ENCODE data around the gene ANGPTL2.

ANGPTL2 gene

DNA sequence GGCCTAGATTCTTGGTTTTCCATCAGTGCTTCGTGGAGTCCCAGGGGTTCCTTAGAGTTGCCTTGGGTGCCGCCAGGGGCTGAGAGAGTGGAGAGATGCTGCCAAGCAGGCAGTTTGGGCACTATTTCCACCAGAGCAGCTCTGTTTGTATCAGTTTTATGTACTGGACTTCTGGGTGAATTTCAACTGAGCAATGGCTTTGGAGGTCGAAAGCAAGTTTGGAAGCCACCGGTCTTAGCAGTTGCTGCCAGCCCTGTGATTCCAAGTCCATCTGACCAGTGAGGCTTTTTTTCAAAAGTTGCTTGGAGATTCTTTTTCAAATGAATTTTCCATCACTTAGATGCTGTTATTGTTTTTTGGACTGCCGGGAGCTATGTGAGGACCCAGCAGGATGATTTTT lies 68.5 kb downstream of the ANGPTL2 start:
- H3K4me3 ChIP-seq (ENCODE audit: insufficient read depth, low read depth, low read length, poor library complexity, severe bottlenecking): no peak overlapping the region

DNA sequence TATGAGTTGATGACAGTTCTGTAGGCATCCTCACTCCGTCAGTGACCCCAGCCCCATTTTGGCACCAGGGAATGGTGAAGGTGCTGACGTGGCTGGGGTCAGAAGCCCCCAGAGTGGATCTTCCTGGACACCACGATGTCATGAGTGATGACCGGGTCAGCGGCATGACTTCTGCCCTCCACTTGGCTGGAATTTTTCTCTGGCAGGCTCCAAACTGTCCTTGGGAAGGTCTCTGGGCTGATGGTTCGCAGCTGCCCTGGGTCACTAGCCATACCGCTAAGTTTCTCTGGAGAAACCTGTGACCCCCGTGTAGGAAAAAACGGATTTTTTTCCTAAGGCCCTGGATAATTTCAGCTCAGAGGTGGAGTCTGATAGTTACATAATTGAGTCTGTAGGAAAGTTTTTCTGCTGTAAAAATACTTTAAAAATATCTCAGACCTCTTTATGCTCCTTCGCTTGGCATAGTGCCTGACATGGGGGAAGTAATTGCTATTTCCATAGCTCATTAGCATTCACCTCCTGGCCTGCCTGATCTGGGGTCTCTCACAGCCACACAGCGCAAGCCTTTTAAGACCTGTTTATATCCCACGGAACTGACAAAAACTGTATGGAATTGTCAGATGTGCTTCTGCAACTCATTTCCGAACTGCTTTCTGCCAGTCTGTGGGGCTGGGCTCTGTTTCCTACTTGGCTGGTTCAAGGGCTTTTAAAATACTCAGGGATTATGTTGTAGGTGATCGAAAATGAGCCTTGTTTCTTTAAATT lies 69.2 kb downstream of the ANGPTL2 start:
- H3K9me3 ChIP-seq (ENCODE audit: control insufficient read depth, low read length): no peaks in the 10 kb centered on the region
- H3K36me3 ChIP-seq (ENCODE audit: control insufficient read depth, insufficient read depth, low read length): no peaks in the 10 kb centered on the region
- H3K4me3 ChIP-seq (ENCODE audit: insufficient read depth, low read depth, low read length, poor library complexity, severe bottlenecking): no peak overlapping the region
- no peak for DNase-seq
- H3K27ac ChIP-seq (ENCODE audit: insufficient read depth, low read length, poor library complexity, severe bottlenecking): no peak overlapping the region
- H3K27me3 ChIP-seq (replicated peaks; ENCODE audit: control insufficient read depth, insufficient read depth, low read length, poor library complexity, severe bottlenecking): no peaks in the 10 kb centered on the region
- peaks cover 11% of the 10 kb centered on the region for H3K4me1 ChIP-seq (ENCODE audit: control insufficient read depth, insufficient read depth, low read length, poor library complexity, severe bottlenecking)

More for the DNA sequence above, 68.5 kb downstream of the ANGPTL2 start:
- H3K9me3 ChIP-seq (ENCODE audit: control insufficient read depth, low read length): no peaks in the 10 kb centered on the region
- H3K36me3 ChIP-seq (ENCODE audit: control insufficient read depth, insufficient read depth, low read length): no peaks in the 10 kb centered on the region
- no peak overlapping the region for H3K27ac ChIP-seq (ENCODE audit: insufficient read depth, low read length, poor library complexity, severe bottlenecking)
- no peaks in the 10 kb centered on the region for H3K27me3 ChIP-seq (replicated peaks; ENCODE audit: control insufficient read depth, insufficient read depth, low read length, poor library complexity, severe bottlenecking)
- peaks cover 7% of the 10 kb centered on the region for H3K4me1 ChIP-seq (ENCODE audit: control insufficient read depth, insufficient read depth, low read length, poor library complexity, severe bottlenecking)
- no peak for DNase-seq

GRCh38 chr9:127051881-127052595 lies 70.4 kb downstream of the ANGPTL2 start:
- Histone ChIP-seq H3K27ac (ENCODE audit: insufficient read depth, low read length, poor library complexity, severe bottlenecking) (no peak overlapping the region), H3K4me1 (ENCODE audit: control insufficient read depth, insufficient read depth, low read length, poor library complexity, severe bottlenecking) (peaks cover 16% of the 10 kb centered on the region)

DNA sequence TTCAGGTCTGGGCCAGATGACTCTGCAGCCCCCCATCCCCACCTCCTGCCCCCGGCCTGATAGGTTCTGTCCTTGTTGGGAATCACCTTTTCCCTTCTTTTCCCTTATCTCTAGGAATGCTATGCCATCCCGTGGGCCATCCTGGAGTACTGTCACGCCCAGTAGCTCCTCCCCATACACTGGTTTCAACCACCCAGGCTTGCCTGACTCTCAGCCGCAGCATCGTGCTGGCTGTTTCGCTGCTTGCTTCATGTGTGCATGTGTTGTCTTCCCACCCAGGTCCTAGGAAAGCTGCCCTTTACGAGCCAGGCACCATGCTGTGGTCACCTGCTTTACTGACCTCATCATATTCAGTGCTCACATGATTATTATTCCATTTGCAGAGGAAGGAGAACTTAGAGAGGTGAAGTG lies 71.8 kb downstream of the ANGPTL2 start:
- Histone ChIP-seq H3K9me3 (ENCODE audit: control insufficient read depth, low read length) (no peaks in the 10 kb centered on the region), H3K27ac (ENCODE audit: insufficient read depth, low read length, poor library complexity, severe bottlenecking) (no peak overlapping the region), H3K27me3 (replicated peaks; ENCODE audit: control insufficient read depth, insufficient read depth, low read length, poor library complexity, severe bottlenecking) (no peaks in the 10 kb centered on the region), H3K4me1 (ENCODE audit: control insufficient read depth, insufficient read depth, low read length, poor library complexity, severe bottlenecking) (peaks cover 16% of the 10 kb centered on the region), H3K4me3 (ENCODE audit: insufficient read depth, low read depth, low read length, poor library complexity, severe bottlenecking) (no peak overlapping the region), H3K36me3 (ENCODE audit: control insufficient read depth, insufficient read depth, low read length) (no peaks in the 10 kb centered on the region)
- no peak for DNase-seq

More at GRCh38 chr9:127051881-127052595, 70.4 kb downstream of the ANGPTL2 start:
- Histone ChIP-seq H3K9me3 (ENCODE audit: control insufficient read depth, low read length) (no peaks in the 10 kb centered on the region), H3K4me3 (ENCODE audit: insufficient read depth, low read depth, low read length, poor library complexity, severe bottlenecking) (no peak overlapping the region), H3K27me3 (replicated peaks; ENCODE audit: control insufficient read depth, insufficient read depth, low read length, poor library complexity, severe bottlenecking) (no peaks in the 10 kb centered on the region), H3K36me3 (ENCODE audit: control insufficient read depth, insufficient read depth, low read length) (no peaks in the 10 kb centered on the region)
- DNase-seq: no peak

DNA sequence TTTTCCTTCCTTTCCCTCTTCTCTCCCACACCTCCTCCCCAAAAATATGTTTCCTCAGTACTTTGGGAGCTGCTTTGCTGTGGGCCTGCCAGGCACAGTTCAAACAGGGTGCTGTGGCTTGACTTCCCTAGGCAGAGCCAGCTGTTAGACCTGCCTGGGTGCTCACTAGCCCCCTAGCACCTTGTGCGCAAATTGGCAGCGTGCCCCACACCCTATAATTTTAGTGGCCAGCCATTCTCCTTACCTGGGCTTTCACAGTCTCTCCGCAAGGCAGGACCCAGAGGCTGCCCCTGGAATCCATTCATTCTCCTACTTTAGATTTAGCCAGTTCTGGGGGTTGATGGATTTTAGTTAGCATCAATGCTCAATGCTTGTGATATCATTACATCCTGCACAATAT lies 72.3 kb downstream of the ANGPTL2 start:
- no peak for DNase-seq
- H3K4me1 ChIP-seq (ENCODE audit: control insufficient read depth, insufficient read depth, low read length, poor library complexity, severe bottlenecking): peaks cover 16% of the 10 kb centered on the region
- H3K27ac ChIP-seq (ENCODE audit: insufficient read depth, low read length, poor library complexity, severe bottlenecking): no peak overlapping the region
- no peaks in the 10 kb centered on the region for H3K36me3 ChIP-seq (ENCODE audit: control insufficient read depth, insufficient read depth, low read length)
- H3K27me3 ChIP-seq (replicated peaks; ENCODE audit: control insufficient read depth, insufficient read depth, low read length, poor library complexity, severe bottlenecking): no peaks in the 10 kb centered on the region
- H3K4me3 ChIP-seq (ENCODE audit: insufficient read depth, low read depth, low read length, poor library complexity, severe bottlenecking): no peak overlapping the region
- H3K9me3 ChIP-seq (ENCODE audit: control insufficient read depth, low read length): no peaks in the 10 kb centered on the region

- Histone ChIP-seq H3K36me3 (ENCODE audit: control insufficient read depth, insufficient read depth, low read length) (no peaks in the 10 kb centered on the region), H3K27me3 (replicated peaks; ENCODE audit: control insufficient read depth, insufficient read depth, low read length, poor library complexity, severe bottlenecking) (no peaks in the 10 kb centered on the region), H3K27ac (ENCODE audit: insufficient read depth, low read length, poor library complexity, severe bottlenecking) (no peak overlapping the region), H3K9me3 (ENCODE audit: control insufficient read depth, low read length) (no peaks in the 10 kb centered on the region), H3K4me3 (ENCODE audit: insufficient read depth, low read depth, low read length, poor library complexity, severe bottlenecking) (no peak overlapping the region), H3K4me1 (ENCODE audit: control insufficient read depth, insufficient read depth, low read length, poor library complexity, severe bottlenecking) (peaks cover 16% of the 10 kb centered on the region)
- DNase-seq: no peak
Observed at GRCh38 chr9:127049581-127049980, 72.9 kb downstream of the ANGPTL2 start.

DNA sequence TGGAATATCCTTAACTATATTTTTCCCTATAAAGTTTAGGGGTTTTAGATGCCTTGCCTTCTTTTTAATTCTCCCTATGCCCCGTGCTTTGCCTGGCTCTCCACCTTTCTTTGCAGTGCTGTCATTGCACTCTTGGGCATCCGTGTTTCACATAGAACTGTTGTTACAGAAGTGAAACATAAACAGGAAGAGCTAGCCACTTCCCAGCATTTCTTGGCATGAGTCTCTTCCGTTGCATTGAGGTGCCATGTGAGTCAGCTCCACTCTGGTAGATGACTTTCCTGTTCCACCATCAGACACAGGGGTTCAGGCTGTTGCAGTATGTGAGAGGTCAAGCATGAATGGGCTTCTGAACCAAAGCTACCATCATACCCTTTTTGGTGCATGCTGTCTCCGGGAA lies 73.4 kb downstream of the ANGPTL2 start:
- H3K4me1 ChIP-seq (ENCODE audit: control insufficient read depth, insufficient read depth, low read length, poor library complexity, severe bottlenecking): peaks cover 16% of the 10 kb centered on the region
- no peaks in the 10 kb centered on the region for H3K36me3 ChIP-seq (ENCODE audit: control insufficient read depth, insufficient read depth, low read length)
- no peak for DNase-seq
- H3K9me3 ChIP-seq (ENCODE audit: control insufficient read depth, low read length): no peaks in the 10 kb centered on the region
- no peaks in the 10 kb centered on the region for H3K27me3 ChIP-seq (replicated peaks; ENCODE audit: control insufficient read depth, insufficient read depth, low read length, poor library complexity, severe bottlenecking)
- no peak overlapping the region for H3K27ac ChIP-seq (ENCODE audit: insufficient read depth, low read length, poor library complexity, severe bottlenecking)
- H3K4me3 ChIP-seq (ENCODE audit: insufficient read depth, low read depth, low read length, poor library complexity, severe bottlenecking): no peak overlapping the region

GRCh38 chr9:127047971-127048370 lies 74.5 kb downstream of the ANGPTL2 start:
- no peak for DNase-seq
- Histone ChIP-seq H3K27me3 (replicated peaks; ENCODE audit: control insufficient read depth, insufficient read depth, low read length, poor library complexity, severe bottlenecking) (no peaks in the 10 kb centered on the region), H3K4me1 (ENCODE audit: control insufficient read depth, insufficient read depth, low read length, poor library complexity, severe bottlenecking) (peaks cover 16% of the 10 kb centered on the region), H3K27ac (ENCODE audit: insufficient read depth, low read length, poor library complexity, severe bottlenecking) (no peak overlapping the region), H3K4me3 (ENCODE audit: insufficient read depth, low read depth, low read length, poor library complexity, severe bottlenecking) (no peak overlapping the region), H3K36me3 (ENCODE audit: control insufficient read depth, insufficient read depth, low read length) (no peaks in the 10 kb centered on the region), H3K9me3 (ENCODE audit: control insufficient read depth, low read length) (no peaks in the 10 kb centered on the region)

- H3K36me3 ChIP-seq (ENCODE audit: control insufficient read depth, insufficient read depth, low read length): no peaks in the 10 kb centered on the region
- no peaks in the 10 kb centered on the region for H3K9me3 ChIP-seq (ENCODE audit: control insufficient read depth, low read length)
- no peak for DNase-seq
- H3K27ac ChIP-seq (ENCODE audit: insufficient read depth, low read length, poor library complexity, severe bottlenecking): no peak overlapping the region
- H3K4me3 ChIP-seq (ENCODE audit: insufficient read depth, low read depth, low read length, poor library complexity, severe bottlenecking): no peak overlapping the region
- peaks cover 16% of the 10 kb centered on the region for H3K4me1 ChIP-seq (ENCODE audit: control insufficient read depth, insufficient read depth, low read length, poor library complexity, severe bottlenecking)
- H3K27me3 ChIP-seq (replicated peaks; ENCODE audit: control insufficient read depth, insufficient read depth, low read length, poor library complexity, severe bottlenecking): no peaks in the 10 kb centered on the region
Observed at GRCh38 chr9:127045148-127045547, 77.3 kb downstream of the ANGPTL2 start.

DNA sequence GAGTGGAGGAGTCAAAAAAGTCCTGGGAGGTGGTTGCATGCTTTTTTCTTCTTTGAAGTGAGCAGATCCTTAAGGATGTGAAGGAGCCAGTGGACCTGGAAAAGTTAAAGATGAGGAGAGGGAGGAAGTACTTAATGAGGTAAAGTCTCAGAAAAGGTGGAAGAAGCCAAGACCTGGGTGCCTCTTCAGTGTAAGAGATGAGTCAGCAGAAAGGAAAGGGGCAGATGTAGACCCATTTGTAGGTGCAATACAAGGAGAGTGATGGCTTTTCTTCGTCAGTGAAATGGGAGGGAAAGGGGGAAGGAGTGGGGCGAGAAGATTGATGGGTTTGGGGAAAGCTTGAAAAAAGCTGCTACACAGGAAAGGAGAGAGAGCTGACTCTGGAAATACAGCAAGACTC lies 82.9 kb downstream of the ANGPTL2 start:
- no peaks in the 10 kb centered on the region for H3K27me3 ChIP-seq (replicated peaks; ENCODE audit: control insufficient read depth, insufficient read depth, low read length, poor library complexity, severe bottlenecking)
- no peaks in the 10 kb centered on the region for H3K9me3 ChIP-seq (ENCODE audit: control insufficient read depth, low read length)
- no peak overlapping the region for H3K27ac ChIP-seq (ENCODE audit: insufficient read depth, low read length, poor library complexity, severe bottlenecking)
- no peaks in the 10 kb centered on the region for H3K36me3 ChIP-seq (ENCODE audit: control insufficient read depth, insufficient read depth, low read length)
- H3K4me1 ChIP-seq (ENCODE audit: control insufficient read depth, insufficient read depth, low read length, poor library complexity, severe bottlenecking): no peaks in the 10 kb centered on the region
- no peak for DNase-seq
- no peak overlapping the region for H3K4me3 ChIP-seq (ENCODE audit: insufficient read depth, low read depth, low read length, poor library complexity, severe bottlenecking)

All from effector memory CD4-positive, alpha-beta T cell (primary cell).